Calu3 (cell line): ENCODE data around the gene ZNF286A. TPM values are rescaled to one million over a fixed set of nuclear protein-coding genes. Genes with fewer than 3 reads are reported as not detected.

ENCODE experiments used
- total RNA-seq: library from RNA; stranded (reverse); gene quantifications from 2 replicates; pipeline ENCODE4 v1.2.3, GENCODE V29; 2022

The ZNF286A gene
- total RNA-seq, 1 experiment from 2014 or later: 22.3 TPM

Other genes starting within 250 kb of the ZNF286A start
- 1.3 and 2.8 TPM in 2 replicates for gene CDRT4, start 232.1 kb upstream of the ZNF286A start, total RNA-seq
- gene TVP23C, start 136.3 kb upstream of the ZNF286A start, total RNA-seq: 7.4 and 7.7 TPM in 2 replicates
- gene FBXW10B, start 80.0 kb upstream of the ZNF286A start, total RNA-seq: 8.1 and 12.6 TPM in 2 replicates
- gene TRIM16, start 15.4 kb upstream of the ZNF286A start, total RNA-seq: 53.2 and 56.1 TPM in 2 replicates
- 0.19 TPM in 1 of 2 replicates, not detected in the other for gene TBC1D26, start 32.5 kb downstream of the ZNF286A start, total RNA-seq
- gene ADORA2B, start 245.4 kb downstream of the ZNF286A start, total RNA-seq: 10.7 and 12.6 TPM in 2 replicates